ENCODE results near the gene SYT2.

Gene SYT2

DNA sequence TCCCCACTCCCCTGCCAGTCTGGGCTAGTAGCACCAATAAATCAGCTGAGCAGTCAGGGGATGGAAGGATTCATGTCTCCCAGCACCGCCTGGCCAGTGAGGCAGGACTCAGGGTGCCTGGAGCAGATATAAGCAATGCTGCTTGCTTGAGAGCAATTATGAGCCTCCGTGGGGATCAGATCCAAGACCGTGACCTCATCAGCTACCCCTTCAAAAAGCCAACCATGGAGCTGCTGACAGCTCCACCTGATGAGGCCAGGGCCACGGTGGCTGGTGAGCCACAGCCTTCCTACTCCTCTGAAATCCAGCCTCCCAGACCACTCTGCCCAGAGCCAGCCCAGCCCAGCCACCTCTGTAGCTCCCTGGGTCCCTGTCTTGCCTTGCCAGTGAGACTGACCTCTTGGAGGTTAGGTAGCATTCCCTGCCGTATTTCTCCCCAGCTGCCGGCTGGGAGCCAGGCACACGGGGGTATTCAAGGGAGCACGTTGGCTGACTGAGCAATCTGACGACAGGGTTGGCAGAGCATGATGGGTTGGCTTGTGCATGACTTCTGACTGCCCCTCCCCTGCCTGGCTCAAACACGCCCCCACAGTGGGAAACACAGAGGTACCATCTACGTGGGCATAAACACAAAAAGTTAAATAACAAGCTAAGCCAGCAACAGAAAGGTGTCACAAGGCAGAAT is 28.4 kb downstream of the SYT2 start:
- DNase-seq (ENCODE audit: extremely low spot score, insufficient read length, low read depth) (no peak), FAIRE-seq (no peak)

DNA sequence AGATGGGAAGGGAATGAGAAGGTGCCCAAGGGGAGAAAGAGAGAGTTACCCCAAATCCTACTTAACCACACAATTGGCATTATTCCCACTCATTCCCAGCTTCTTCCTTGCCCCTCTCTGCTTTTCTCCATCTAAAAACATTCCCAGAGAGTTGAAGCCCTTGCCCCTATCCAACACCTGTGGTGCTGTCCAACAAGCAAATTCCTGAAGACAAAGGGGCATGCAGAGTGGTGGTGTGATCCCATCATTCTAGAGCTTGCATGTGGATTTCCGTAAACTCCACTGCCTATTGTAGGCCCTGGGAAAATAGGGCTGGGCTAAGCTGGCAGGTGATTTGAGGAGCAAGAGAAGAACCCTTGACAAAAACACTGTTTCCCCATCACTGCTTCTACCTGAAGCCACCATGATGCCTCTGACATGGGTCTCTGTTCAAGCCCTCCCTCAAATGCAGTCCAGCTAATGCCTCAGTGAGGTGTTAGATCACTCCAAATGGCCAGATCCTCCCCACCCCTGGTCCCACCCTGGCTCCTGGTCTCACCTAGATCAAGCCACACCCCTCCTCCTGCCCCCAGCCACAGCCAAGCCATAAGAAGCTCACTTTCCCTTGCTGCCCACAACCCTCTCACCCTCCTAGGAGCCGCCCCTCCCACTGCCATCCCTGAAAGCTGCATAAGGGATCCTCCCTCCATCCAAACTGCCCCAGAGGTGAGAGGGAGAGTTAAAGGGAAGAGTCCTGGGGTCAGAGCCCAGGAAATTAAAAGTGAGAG is 29.5 kb downstream of the SYT2 start:
- no peak for FAIRE-seq

DNA sequence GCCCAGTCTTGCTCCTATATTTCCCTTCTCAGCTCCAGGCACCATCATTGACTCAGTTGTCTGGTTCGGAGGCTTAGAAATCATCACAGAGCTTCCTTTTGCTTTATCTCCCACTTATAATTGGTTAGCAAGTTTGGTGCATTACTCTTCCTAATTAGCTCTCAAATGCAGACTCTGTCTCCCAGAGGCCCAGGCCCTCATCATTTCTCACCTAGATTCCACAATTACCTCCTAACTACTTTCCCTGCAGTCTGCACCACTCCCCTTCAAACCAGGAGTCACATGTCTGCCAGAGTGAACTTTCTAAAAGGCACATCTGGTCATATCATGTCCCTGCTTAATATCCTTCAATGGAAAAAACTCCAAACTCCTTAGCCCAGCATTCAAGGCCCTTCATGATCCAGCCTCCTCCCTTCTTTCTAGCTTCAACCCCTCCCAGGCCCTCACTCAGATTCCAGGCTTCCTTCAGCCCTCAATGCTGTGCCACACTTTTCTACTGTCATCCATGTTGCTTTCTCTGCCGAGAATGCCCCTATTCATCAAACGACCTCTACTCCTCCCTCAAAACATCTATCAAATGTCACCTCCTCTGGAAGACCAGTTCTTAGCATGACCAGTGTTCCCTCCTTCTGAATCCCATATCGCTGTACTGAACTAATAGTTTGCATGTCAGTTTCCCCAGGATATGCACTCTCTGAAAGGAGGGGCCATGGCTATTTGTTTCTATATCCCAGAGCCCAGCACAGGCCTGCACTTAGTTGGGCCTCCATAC is 30.7 kb downstream of the SYT2 start:
- FAIRE-seq (no peak), DNase-seq (ENCODE audit: extremely low spot score, insufficient read length, low read depth) (no peak)

More for the DNA sequence above, 29.5 kb downstream of the SYT2 start:
- DNase-seq (ENCODE audit: extremely low spot score, insufficient read length, low read depth), result no peak

DNA sequence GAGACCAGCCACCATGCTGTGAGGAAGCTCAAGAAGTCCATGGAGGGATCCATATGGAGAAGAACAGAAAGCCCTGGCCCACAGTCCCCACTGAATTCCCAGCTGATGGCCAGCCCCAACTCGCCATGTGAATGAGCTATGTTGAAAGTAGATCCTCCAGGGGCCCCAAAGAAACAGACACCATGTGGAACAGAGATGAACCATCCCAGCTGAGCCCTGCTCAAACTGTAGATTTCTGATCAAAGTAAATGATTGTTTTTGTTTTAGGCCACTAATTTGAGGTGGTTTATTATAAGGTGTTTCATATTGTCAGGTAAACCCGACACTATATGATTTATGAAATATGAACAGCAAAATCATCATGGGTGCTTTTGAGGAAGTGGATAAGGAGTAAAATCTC is 32.8 kb downstream of the SYT2 start:
- FAIRE-seq, result no peak
- no peak for DNase-seq (ENCODE audit: extremely low spot score, insufficient read length, low read depth)

DNA sequence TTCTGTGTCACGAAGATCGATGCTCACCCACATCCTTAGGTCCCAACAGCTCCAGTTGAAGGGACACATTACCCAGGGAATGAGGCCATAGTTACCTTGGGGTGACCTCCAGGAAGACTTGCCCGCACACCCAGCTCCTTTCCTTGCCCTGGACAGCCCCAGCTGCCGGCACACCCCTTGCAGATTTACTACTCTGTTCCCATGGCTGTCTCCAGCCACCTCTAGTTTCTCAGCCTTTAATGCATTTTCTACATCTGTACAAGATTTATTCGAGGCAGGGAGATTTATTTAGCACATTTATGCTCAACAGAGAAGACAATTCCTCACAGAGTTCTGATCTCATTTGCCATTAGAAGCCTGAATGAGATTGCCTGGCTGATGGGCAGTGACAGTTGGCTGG is 36.7 kb downstream of the SYT2 start:
- no peak for FAIRE-seq
- DNase-seq (ENCODE audit: extremely low spot score, insufficient read length, low read depth), result no peak

DNA sequence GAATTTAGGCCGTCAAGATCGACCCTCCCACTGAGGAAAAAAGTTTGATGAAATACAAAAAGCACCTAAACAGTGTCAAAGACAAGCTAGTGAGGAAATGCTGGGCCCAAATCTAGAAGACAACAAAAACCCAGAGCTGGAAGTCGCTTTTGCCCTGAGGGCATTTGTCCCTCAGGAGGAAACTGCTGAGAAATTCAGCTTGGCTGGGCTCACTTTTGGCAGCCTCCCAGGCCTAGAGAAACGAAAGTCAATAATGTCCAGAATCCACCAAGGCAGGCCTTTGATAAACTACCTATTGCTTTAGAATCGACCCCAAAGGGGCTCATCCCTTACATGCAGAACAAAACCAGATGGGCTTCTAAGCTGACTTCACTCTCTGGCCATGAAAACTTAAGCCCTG is 38.9 kb downstream of the SYT2 start:
- no peak for DNase-seq (ENCODE audit: extremely low spot score, insufficient read length, low read depth)
- FAIRE-seq, result no peak

DNA sequence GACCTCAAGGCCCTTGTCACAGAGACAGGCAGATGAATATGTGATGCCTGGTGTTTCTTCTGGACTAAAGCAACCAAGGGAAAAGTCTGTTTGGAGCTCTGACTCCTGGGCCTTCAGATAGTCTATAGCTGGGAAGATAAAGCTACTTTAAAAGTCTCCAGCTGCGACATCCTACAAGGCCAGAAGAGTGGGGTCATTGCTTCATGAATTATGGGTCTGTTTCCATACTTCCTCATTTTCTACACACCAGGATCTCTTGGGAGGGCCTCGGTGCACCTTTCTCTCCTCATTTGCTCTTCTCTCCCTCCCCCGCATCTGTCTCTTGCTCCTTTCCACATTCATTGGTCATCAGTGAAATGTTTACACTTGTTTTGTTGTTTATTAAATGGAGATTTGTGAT is 44.8 kb downstream of the SYT2 start:
- no peak for FAIRE-seq
- no peak for DNase-seq (ENCODE audit: extremely low spot score, insufficient read length, low read depth)

DNA sequence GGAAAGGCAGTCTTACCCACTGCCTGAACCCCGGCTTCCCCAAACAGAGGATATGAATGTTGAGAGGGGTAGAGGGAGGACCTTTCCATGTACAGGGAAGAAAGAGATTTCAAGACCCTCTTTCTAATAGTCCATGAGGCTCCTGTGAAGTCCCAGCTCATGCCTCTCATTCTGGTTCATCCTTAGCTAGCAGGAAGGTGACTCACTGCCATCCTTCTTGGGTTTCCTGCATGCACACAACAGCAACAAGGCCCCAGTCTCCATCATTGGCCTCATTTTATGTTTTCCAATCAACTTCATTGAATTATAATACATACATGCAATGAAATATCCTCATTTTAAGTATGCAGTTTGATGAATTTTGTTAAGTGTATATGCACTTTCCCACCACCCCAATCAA is 46.2 kb downstream of the SYT2 start:
- FAIRE-seq, result no peak

DNA sequence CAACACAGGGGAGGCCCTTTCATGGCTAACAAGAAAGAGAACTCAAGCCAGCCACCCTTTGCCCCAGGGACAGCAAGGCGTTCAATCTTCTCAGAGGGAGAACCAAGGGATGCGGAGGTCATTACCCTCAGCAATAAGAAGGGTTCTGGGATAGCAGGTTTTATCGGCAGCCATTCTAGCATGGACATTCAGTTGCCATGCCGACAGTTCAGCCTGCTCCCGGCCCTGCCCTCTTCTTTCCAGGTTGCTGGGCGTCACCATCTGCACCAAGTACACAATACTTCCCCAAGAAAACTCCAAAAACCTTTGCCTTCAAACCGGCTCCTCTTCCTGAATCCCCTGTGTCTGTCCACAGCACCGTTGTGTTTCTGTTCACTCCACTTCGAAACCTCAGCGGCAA is 47.1 kb downstream of the SYT2 start:
- DNase-seq (ENCODE audit: extremely low spot score, insufficient read length, low read depth), result no peak
- no peak for FAIRE-seq

More for the DNA sequence above, 46.2 kb downstream of the SYT2 start:
- no peak for DNase-seq (ENCODE audit: extremely low spot score, insufficient read length, low read depth)

DNA sequence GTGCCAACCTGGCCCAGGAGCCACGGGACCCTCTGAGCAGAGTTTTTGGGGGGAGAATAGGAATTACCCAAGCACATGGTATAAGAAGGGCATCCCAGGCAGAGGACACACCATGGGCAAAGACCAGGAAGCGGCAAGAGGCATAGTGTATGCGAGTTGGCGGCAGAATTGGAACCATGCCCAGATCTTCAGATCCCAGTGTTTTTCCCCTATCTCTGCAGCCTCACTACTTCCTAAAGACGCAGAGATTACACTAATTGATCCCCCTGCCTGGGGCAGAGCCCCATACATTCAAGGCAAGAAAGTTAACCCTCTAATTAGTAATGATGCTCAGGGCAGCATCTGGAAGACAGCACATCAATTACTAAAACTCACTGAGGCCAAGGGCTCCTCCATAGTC is 48.2 kb downstream of the SYT2 start:
- FAIRE-seq, result no peak
- no peak for DNase-seq (ENCODE audit: extremely low spot score, insufficient read length, low read depth)

DNA sequence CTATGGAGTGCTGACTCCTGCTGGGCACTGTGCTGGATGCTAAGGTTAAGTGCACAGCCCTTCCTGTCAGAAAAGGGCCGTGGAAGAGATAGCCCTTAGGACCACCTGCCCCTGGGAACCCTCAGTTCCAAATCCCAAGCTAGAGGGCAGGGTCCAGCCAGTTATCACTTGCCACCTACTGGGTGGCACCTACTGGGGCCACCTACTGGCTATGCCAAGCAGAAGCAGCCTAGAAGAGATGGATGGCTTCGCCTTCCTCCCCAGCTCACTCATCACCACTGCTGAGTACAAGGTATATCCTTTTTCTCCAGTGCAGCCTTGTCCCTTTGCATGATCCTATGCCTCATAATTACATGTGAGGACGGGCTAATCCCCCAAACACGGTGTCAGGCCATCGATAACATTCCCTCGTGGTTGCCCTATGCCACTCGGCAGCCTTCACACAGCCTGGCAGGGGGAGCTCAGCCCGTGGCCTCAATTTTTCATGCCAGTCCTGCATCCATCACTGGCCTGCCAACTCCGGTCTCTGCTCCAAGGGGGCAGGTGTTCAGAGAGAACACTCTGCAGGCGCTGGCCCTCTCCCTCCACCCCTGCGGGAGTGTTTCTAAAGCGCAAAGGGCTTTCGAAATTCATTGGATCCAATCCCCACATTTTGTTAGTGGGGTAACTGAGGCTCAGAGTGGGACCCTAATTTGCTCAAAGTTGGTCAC is 49.0 kb downstream of the SYT2 start:
- FAIRE-seq (no peak), DNase-seq (ENCODE audit: extremely low spot score, insufficient read length, low read depth) (no peak)

DNA sequence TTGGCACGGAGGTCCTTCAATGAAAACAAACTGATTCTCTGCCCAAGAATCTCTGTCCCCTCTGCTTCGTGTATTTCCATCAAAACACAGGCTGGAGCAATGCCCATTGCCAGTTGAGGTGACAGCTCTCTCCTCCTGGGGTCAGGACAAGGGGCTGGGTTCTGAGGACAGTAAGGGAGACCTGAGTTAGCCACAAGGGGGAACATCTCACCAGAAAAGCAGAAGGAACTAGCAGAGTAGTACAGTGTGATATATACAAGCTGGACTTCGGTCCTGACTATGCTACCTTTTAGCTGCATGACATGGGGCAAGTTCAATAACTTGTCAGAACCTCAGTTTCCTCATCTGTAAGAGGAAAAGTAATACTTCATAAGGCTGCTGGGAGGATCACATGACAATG is 50.3 kb downstream of the SYT2 start:
- DNase-seq (ENCODE audit: extremely low spot score, insufficient read length, low read depth), result no peak
- FAIRE-seq, result no peak

DNA sequence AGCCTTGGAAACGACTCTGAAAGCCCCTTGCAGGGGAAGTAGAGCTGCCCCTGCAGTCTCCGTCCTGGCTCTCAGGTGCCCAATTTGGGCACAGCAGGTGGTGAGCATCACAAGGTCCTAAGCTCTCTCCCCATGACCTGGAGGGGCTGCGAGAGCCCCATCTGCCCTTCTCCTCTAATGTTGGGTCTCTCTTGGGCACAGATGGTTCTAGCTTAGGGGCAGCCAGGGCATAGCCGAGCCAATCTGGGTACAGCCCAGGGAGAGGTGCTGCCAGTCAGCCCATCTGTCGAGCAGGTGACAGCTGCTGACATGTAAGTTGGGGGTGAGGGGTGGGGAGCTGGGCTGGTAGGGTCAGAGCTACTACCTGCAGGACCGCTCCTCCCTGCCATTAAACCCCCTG is 50.7 kb downstream of the SYT2 start:
- no peak for DNase-seq (ENCODE audit: extremely low spot score, insufficient read length, low read depth)
- FAIRE-seq, result no peak

DNA sequence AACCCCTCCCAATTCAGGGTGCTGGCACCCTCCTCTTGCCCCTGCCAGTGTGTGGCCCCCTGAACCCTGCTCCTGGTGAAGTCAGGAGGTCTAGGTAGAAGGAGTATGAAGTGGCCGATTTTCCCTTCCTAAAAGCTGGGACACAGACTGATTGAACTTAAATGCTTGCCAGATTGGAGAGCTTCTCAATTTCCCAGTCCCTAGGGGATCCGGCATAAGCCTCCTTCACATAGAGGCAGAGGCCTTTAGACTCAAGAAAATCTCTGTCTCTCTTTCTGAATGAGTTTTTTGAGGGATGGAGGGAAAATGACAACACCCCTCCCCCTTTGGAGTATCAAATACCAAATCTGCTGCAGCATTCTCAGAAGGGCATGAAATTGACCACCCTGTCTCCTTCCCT is 51.5 kb downstream of the SYT2 start:
- FAIRE-seq (no peak), DNase-seq (ENCODE audit: extremely low spot score, insufficient read length, low read depth) (no peak)

DNA sequence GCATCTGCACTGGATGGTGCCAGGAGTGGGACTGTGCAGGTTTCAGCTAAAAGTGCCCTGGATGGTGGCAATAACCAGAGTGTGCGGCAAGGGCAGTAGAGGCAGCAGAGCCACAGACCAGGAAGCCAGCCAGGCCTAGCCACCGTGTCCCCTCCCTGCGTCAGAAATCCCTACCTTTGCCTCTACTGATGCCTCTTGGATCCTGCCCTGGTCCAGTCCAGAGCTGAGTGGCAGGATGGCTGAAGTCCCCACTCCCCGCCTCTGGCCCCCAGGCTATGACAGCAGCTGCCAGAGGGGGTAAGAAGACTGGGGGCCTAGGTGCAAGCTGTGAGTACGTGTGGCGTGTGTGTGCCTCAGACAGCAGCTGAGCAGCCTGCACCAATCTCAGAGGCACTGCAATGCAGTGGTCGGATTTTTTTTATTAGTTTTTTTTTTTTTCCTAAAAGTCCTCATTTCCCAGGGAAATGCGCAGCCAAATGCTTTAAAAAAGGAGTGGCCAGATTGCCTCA is 51.9 kb downstream of the SYT2 start:
- DNase-seq (ENCODE audit: extremely low spot score, insufficient read length, low read depth) (no peak), FAIRE-seq (no peak)

DNA sequence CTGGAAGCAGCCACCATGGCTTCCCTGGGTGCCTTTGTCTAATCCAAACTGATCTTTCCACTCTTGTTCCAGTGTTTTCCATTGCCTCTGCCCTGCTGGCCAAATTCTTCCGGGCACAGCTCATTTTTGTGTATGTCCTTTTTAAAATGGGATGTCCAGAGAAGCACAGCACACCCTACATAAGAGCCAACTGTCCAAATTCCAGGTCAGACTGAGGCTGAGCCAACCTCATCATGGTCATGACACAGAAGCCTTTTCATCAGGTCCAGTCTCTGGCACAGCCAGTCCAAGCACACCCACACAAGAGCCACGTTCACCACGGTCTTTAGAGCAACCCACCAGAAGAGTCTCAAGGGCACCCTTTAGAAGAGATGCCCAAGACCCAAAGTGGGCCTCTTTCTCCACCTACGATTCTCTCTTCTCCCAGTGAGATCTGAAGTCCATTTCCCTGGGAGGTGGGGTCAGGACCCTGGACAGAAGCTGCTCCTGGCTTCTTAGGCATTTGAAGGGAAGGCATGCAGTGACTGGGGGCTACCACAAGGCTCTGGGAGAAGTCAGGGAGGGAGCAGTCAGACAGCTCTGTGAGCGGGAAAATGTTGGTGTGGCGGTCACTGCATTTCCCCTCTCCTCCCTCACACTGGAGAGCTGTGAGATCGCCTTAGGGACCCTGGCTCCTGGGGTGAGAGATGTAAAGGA is 53.2 kb downstream of the SYT2 start:
- DNase-seq (ENCODE audit: extremely low spot score, insufficient read length, low read depth) (no peak), FAIRE-seq (no peak)

DNA sequence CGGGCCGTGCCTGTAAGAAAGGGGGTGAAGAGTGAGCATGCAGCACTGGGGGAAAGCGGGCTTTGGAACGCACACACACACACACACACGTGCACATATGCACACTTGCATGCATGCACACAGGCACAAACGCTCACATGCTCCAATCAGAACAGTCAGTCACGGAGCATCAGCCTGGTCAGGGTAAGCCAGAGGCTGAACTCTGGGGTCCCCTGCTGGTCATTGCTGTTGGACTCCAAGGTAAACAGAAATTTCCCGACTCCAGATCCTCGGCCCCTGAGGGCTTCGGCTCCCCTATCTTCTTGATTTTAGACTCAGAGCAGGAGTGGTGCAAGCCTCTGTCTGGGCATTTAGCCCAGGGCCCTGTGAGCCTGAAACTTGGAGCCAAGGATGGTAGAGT is 54.2 kb downstream of the SYT2 start:
- DNase-seq (ENCODE audit: extremely low spot score, insufficient read length, low read depth), result no peak
- FAIRE-seq, result no peak

DNA sequence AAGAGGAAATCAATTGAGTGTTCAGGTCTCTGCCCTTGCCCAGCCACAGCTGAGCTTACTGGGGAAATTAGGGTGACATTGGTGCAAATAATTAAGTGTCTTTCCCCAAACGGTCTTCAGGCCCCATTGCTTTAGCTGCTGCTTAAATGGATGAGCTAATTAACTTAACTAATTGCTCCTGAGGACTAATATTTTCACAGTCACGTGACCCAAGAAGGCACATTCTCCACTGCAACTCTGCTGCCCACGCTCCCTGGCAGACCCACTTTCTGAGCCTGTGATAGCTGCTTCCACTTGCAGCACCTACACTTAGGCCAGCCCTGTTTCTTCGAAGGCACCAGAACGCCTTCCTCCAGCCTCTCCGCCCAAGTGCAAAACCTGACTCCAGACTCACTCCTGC is 56.2 kb downstream of the SYT2 start:
- DNase-seq (ENCODE audit: extremely low spot score, insufficient read length, low read depth), result no peak
- FAIRE-seq, result no peak

DNA sequence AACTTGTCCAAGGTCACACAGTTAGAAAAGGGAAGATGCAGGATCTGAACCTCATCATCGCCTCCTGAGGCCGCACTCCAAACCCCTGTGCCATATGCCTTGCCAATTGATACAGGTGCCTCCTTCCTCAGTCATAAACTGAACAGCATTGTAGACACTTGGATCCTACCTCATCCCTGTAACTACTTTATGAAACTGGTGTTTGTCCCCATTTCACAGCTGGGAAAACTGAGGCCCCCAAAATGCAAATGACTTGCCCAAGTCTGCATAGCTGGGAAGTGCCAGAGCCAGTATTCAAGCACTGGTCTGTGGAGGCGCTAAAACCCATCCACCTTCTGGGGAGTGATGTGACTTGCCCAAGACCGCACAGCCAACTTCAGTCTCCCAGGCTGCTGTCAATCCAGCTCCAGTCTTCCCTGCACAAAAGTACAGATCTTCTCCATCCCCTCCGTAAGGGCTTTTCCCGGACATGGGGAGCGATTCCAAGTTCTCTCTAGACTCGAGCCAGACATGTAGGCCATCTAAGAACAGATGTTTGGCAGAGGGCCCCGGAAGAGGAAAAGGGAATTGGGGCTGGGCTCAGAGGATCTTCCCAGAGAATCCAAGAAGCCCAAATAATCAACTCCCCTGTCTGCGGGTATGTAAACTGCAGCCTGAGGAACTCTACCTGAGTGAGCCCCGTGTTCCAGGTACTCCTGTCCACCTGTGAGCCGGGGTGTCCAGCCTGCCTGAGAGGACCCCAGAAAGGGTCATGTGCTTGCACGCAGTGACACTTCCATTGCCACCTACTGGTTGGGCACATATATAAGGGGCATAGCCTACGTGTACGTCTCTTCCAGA is 60.5 kb downstream of the SYT2 start:
- FAIRE-seq, result no peak
- no peak for DNase-seq (ENCODE audit: extremely low spot score, insufficient read length, low read depth)

Data from GM18507 (cell line).